ENCODE results near the gene LPCAT3.

LPCAT3 gene

DNA sequence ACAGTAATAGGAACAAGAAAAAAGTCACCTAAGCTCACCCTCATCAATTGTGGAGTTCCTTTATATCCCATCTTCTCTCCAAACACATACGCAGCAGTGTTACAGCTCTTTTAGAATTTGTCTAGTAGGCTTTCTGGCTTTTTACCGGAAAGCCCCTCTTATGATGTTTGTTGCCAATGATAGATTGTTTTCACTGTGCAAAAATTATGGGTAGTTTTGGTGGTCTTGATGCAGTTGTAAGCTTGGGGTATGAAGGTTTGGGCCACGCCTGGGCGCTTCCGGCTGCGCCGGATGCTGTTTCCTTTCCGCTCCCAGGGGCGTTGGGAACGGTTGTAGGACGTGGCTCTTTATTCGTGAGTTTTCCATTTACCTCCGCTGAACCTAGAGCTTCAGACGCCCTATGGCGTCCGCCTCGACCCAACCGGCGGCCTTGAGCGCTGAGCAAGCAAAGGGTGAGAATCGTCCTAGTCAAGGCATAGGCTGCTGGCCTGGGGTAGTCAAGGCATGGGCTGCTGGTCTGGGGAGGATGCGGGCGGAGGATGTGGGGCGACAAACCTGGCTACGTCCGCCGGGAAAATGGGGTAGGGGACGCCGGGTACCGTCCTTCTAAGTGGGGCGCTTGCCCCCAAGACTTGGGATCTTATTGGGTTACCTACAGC is 74.4 kb downstream of the LPCAT3 start, which contains the start of the genes C12orf57 and RNU7-1:
TSS of gene C12orf57 (plus strand) at position 301 of the 659 bp plus-strand sequence. CDS start at position 401, 100 bp downstream.
TSS of gene RNU7-1 (plus strand) at position 95 of the 659 bp plus-strand sequence.
- TF ChIP-seq, protein P1, sequence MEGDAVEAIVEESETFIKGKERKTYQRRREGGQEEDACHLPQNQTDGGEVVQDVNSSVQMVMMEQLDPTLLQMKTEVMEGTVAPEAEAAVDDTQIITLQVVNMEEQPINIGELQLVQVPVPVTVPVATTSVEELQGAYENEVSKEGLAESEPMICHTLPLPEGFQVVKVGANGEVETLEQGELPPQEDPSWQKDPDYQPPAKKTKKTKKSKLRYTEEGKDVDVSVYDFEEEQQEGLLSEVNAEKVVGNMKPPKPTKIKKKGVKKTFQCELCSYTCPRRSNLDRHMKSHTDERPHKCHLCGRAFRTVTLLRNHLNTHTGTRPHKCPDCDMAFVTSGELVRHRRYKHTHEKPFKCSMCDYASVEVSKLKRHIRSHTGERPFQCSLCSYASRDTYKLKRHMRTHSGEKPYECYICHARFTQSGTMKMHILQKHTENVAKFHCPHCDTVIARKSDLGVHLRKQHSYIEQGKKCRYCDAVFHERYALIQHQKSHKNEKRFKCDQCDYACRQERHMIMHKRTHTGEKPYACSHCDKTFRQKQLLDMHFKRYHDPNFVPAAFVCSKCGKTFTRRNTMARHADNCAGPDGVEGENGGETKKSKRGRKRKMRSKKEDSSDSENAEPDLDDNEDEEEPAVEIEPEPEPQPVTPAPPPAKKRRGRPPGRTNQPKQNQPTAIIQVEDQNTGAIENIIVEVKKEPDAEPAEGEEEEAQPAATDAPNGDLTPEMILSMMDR (conservative IDR thresholded peaks at IDR 0.05; ENCODE audit: control insufficient read depth, insufficient read depth, low read depth, low read length) = no peak
- peak within 1 kb of the TSS; percentile 82 for H3K4me3 ChIP-seq (ENCODE audit: control insufficient read depth, low read depth, low read length)
- DNase-seq (ENCODE audit: low read depth) = peak; percentile 93

DNA sequence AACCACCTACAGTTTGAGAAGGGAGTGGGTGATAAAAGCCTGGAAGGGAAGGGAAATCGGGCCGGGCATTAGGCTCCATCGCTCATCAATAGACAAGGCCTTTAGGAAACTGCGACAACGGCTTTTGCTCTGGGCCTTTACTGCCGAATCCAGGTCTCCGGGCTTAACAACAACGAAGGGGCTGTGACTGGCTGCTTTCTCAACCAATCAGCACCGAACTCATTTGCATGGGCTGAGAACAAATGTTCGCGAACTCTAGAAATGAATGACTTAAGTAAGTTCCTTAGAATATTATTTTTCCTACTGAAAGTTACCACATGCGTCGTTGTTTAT is 74.9 kb downstream of the LPCAT3 start:
- TF ChIP-seq, protein P1 (conservative IDR thresholded peaks at IDR 0.05; ENCODE audit: control insufficient read depth, insufficient read depth, low read depth, low read length) = no peak
- DNase-seq (ENCODE audit: low read depth) = peak; percentile 95
- H3K4me3 ChIP-seq (ENCODE audit: control insufficient read depth, low read depth, low read length) = peak overlapping the region; percentile 82

DNA sequence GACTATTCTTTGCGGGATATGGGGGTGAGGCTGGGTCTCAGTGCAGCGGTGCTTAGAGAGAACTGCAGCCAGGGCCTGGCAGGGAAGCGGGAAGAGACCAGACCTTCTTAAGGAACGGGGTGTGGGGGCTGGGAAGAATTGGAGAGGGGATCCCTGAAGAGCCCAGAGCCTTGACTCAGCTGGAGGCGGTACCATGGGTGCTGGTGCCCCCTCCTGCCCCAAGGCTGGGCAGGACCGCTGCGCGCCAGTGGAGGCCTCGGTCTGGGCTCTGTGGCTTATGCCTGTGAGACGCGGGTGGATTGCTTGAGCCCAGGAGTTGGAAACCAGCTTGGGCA is 76.0 kb downstream of the LPCAT3 start:
- DNase-seq (ENCODE audit: low read depth) = no peak

DNA sequence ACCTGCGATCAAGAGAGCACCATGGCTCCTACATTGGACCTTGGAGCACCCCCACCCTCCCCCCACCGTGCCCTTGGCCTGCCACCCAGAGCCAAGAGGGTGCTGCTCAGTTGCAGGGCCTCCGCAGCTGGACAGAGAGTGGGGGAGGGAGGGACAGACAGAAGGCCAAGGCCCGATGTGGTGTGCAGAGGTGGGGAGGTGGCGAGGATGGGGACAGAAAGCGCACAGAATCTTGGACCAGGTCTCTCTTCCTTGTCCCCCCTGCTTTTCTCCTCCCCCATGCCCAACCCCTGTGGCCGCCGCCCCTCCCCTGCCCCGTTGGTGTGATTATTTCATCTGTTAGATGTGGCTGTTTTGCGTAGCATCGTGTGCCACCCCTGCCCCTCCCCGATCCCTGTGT is 76.5 kb downstream of the LPCAT3 start:
- DNase-seq (ENCODE audit: low read depth) = no peak
- TF ChIP-seq, protein P1 (conservative IDR thresholded peaks at IDR 0.05; ENCODE audit: control insufficient read depth, insufficient read depth, low read depth, low read length) = no peak
- no peak overlapping the region for H3K4me3 ChIP-seq (ENCODE audit: control insufficient read depth, low read depth, low read length)

More for the DNA sequence above, 76.0 kb downstream of the LPCAT3 start:
- H3K4me3 ChIP-seq (ENCODE audit: control insufficient read depth, low read depth, low read length) = no peak overlapping the region
- TF ChIP-seq, protein P1 (conservative IDR thresholded peaks at IDR 0.05; ENCODE audit: control insufficient read depth, insufficient read depth, low read depth, low read length) = no peak

DNA sequence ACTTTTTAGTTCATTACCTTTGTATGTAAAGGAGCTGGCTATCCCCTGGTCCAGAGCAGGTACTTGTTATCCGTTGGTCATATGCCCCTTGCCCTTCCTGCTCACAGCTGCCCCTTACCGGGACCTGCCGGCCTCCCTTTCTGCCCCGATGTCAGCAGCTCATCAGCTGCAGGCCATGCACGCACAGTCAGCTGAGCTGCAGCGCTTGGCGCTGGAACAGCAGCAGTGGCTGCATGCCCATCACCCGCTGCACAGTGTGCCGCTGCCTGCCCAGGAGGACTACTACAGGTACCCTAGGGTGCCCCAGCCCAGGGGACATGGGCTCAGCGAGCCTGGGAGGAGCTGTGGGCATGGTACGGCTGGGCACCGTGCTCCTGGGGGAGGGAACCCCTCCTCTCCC is 77.0 kb downstream of the LPCAT3 start:
- TF ChIP-seq, protein P1 (conservative IDR thresholded peaks at IDR 0.05; ENCODE audit: control insufficient read depth, insufficient read depth, low read depth, low read length) = no peak
- DNase-seq (ENCODE audit: low read depth) = no peak
- H3K4me3 ChIP-seq (ENCODE audit: control insufficient read depth, low read depth, low read length) = no peak overlapping the region

DNA sequence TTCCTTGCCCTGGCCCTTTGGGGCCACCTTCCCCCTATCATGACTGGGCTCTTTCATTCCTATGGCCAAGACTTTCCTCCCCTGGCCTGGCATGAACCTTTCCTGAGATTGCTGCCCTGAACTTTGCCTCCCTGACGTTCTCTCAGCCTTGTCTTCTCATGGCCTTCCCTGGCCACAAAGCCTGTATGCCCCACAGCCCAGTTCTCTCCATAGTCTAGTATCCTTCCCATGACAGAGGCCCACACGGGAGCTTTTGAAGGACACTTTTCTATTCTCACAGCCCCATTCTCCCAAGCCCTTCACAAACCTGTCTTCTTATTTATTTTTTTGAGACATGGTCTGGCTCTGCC is 79.1 kb downstream of the LPCAT3 start:
- TF ChIP-seq, protein P1 (conservative IDR thresholded peaks at IDR 0.05; ENCODE audit: control insufficient read depth, insufficient read depth, low read depth, low read length) = no peak
- no peak overlapping the region for H3K4me3 ChIP-seq (ENCODE audit: control insufficient read depth, low read depth, low read length)
- no peak for DNase-seq (ENCODE audit: low read depth)
